ENCODE data around the gene PIGB.
"Not testable (repeated sequence)": the region's sequence is repeated elsewhere in the genome, so short reads cannot be mapped to it uniquely, and the experiment has no call there.

The PIGB gene

DNA sequence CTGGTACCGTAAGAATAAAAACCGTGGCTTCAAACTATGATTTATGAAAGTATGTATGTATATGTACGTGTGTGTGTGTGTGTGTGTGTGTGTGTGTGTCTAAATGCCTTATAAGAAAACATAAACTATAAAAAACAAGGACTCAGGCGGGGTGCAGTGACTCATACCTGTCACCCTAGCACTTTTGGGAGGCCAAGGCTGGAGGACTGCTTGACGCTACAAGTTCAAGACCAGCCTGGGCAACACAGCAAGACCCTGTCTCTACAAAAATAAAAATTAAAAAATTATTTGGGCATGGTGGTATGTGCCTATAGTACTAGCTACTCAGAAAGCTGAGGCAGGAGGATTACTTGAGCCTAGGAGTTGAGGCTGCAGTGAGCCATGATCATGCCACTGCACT is 60.1 kb downstream of the PIGB start:
- H3K4me3 ChIP-seq (ENCODE audit: low read length) = no peak overlapping the region
- TF ChIP-seq, protein P1, sequence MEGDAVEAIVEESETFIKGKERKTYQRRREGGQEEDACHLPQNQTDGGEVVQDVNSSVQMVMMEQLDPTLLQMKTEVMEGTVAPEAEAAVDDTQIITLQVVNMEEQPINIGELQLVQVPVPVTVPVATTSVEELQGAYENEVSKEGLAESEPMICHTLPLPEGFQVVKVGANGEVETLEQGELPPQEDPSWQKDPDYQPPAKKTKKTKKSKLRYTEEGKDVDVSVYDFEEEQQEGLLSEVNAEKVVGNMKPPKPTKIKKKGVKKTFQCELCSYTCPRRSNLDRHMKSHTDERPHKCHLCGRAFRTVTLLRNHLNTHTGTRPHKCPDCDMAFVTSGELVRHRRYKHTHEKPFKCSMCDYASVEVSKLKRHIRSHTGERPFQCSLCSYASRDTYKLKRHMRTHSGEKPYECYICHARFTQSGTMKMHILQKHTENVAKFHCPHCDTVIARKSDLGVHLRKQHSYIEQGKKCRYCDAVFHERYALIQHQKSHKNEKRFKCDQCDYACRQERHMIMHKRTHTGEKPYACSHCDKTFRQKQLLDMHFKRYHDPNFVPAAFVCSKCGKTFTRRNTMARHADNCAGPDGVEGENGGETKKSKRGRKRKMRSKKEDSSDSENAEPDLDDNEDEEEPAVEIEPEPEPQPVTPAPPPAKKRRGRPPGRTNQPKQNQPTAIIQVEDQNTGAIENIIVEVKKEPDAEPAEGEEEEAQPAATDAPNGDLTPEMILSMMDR (IDR thresholded peaks at IDR 0.05; ENCODE audit: insufficient read depth, low read depth, low read length, missing control alignments) = no peak
- DNase-seq (ENCODE audit: low read depth) = no peak

DNA sequence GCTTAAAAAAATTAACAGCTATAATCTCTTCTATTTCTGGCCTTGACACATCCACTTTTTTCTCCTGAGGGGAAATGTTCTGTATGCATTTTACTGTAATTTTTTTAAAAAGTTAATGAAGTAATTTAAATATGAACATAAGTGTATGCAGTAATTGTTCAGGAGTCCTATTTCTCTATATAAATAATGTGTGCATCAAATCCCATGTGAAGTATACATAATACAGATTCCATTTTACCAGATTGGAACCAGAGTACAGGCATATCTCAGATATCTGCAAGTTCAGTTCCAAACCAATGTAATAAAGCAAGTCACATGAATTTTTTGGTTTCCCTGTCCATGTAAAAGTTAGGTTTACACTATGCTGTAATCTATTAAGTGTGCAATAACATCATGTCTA is 62.6 kb downstream of the PIGB start:
- TF ChIP-seq, protein P1 (IDR thresholded peaks at IDR 0.05; ENCODE audit: insufficient read depth, low read depth, low read length, missing control alignments) = no peak
- no peak overlapping the region for H3K4me3 ChIP-seq (ENCODE audit: low read length)
- DNase-seq (ENCODE audit: low read depth) = no peak

DNA sequence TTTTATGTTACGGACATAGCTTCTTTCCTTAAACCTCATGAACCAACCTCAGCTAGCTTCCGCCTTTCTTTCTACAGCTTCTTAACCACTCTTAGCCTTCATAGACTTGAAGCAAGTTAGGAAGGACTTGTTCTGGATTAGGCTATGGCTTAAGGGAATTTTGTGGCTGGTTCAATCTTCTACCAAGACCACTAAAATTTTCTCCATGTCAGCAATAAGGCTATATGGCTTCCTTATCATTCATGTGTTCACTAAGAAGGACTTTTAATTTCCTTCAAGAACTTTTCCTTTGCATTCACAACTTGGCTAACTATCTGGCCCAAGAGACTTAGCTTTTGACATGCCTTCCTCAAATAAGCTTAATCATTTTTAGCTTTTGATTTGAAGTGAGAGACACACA is 64.7 kb downstream of the PIGB start:
- TF ChIP-seq, protein P1 (IDR thresholded peaks at IDR 0.05; ENCODE audit: insufficient read depth, low read depth, low read length, missing control alignments) = no peak
- no peak overlapping the region for H3K4me3 ChIP-seq (ENCODE audit: low read length)
- DNase-seq (ENCODE audit: low read depth) = no peak

DNA sequence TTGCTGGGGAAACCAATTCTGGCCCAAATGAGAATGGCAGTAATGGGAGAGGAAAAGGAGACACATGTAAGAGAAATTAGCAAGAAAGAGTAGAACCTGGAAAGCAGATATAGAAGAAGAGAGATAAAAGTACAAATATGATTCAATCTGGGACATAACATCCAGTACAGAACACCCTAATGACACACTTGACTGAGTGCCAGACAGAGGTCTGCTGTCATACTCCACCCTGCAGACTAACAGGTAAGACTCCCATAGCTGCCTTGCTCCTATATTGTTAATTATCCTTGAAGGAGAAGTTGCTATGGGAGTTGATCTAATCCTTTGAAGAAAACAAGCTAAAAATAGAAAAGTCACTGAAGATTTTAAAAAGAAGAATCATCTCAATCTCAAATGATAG is 68.0 kb downstream of the PIGB start:
- peak; percentile 79 for DNase-seq (ENCODE audit: low read depth)
- H3K4me3 ChIP-seq (ENCODE audit: low read length) = no peak overlapping the region

DNA sequence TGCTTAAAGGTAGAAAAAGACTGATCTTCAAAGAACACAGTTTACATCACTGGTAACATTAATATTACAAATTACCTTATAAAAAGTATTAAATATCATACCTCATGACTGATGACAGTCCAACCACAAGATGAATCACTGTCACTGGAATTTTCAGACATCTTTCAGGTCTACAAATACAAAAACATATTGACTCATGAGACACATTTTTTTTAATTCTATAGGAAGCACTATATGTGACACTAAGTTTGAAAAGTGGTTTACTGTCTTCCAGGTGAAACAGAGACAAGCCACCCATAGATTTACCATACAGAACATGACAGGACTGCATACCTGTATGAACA is 70.2 kb downstream of the PIGB start:
- no peak overlapping the region for H3K4me3 ChIP-seq (ENCODE audit: low read length)
- TF ChIP-seq, protein P1 (IDR thresholded peaks at IDR 0.05; ENCODE audit: insufficient read depth, low read depth, low read length, missing control alignments) = no peak
- peak; percentile 82 for DNase-seq (ENCODE audit: low read depth)

More for the DNA sequence above, 68.0 kb downstream of the PIGB start:
- TF ChIP-seq, protein P1 (IDR thresholded peaks at IDR 0.05; ENCODE audit: insufficient read depth, low read depth, low read length, missing control alignments) = no peak

DNA sequence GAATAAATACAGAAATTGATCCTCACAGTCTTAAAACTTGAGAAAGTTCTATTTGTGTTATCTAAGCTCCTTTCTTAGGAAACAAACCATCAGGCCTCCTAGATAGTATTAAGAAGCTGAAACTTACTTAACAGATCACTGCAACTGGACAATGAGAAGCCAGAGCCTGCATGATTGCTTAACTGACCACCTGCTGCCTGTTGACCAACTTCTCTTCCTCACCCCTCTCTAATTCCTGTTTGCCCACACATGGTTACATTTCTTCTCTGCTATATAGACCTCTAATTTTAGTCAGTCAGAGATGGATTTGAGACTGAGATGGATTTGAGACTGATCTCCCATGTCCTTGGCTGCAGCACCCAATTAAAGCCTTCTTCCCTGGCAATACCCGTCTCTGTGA is 75.7 kb downstream of the PIGB start:
- TF ChIP-seq, protein P1 (IDR thresholded peaks at IDR 0.05; ENCODE audit: insufficient read depth, low read depth, low read length, missing control alignments) = no peak
- no peak overlapping the region for H3K4me3 ChIP-seq (ENCODE audit: low read length)
- no peak for DNase-seq (ENCODE audit: low read depth)

DNA sequence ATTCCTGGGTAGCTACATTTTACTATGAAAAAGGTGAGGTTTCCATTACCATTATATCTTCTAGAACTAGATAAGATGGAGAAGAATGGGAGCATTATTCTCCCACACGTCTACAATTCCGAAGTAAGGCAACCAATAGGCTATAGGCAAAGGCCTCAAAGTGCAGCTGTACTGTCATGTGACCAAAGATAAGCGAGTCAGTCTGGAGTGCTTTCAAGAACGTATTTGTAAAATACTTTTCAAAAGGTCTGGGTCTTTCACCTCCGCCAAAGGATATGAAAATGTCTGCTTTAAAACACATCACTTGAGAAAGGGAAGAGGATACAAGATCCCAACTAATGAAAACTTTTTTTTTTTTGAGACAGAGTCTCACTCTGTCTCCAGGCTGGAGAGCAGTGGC is 79.2 kb downstream of the PIGB start:
- no peak for DNase-seq (ENCODE audit: low read depth)
- H3K4me3 ChIP-seq (ENCODE audit: low read length) = no peak overlapping the region
- TF ChIP-seq, protein P1 (IDR thresholded peaks at IDR 0.05; ENCODE audit: insufficient read depth, low read depth, low read length, missing control alignments) = no peak

DNA sequence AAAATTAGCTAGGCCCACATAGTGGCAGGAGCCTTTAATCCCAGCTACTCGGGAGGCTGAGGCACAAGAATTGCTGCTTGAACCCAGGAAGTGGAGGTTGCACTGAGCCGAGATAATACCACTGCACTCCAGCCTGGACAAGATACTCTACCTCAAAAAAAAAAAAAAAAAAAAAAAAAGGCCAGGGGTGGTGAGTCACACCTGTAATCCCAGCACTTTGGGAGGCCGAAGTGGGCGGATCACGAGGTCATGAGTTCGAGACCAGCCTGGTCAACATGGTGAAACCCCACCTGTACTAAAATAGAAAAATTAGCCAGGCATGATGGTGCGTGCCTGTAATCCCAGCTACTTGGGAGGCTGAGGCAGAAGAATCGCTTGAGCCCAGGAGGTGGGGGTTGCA is 81.0 kb downstream of the PIGB start:
- DNase-seq (ENCODE audit: low read depth) = not testable (repeated sequence)

More for the DNA sequence above, 81.0 kb downstream of the PIGB start:
- not testable (repeated sequence) for H3K4me3 ChIP-seq (ENCODE audit: low read length)

Data from epithelial cell of esophagus (primary cell).